Measurements from ENCODE around the gene KDM7A.

Gene KDM7A, protein sequence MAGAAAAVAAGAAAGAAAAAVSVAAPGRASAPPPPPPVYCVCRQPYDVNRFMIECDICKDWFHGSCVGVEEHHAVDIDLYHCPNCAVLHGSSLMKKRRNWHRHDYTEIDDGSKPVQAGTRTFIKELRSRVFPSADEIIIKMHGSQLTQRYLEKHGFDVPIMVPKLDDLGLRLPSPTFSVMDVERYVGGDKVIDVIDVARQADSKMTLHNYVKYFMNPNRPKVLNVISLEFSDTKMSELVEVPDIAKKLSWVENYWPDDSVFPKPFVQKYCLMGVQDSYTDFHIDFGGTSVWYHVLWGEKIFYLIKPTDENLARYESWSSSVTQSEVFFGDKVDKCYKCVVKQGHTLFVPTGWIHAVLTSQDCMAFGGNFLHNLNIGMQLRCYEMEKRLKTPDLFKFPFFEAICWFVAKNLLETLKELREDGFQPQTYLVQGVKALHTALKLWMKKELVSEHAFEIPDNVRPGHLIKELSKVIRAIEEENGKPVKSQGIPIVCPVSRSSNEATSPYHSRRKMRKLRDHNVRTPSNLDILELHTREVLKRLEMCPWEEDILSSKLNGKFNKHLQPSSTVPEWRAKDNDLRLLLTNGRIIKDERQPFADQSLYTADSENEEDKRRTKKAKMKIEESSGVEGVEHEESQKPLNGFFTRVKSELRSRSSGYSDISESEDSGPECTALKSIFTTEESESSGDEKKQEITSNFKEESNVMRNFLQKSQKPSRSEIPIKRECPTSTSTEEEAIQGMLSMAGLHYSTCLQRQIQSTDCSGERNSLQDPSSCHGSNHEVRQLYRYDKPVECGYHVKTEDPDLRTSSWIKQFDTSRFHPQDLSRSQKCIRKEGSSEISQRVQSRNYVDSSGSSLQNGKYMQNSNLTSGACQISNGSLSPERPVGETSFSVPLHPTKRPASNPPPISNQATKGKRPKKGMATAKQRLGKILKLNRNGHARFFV

GRCh38 chr7:140176811-140177702 is at the start of gene KDM7A:
Gene KDM7A, minus strand, starts transcription at chr7:140176983. Its CDS starts 46 bp downstream, at chr7:140176937.
- DNase-seq, result peak; percentile 92

GRCh38 chr7:140225562-140226249 is 48.9 kb upstream of the KDM7A start:
- in situ Hi-C loops (cut with MboI; ENCODE audit: low pct_unique_long_range_greater_than_20kb, low sequenced_read_pairs), result no loop called here
- no peak for DNase-seq

More at GRCh38 chr7:140176811-140177702, at the start of gene KDM7A:
- in situ Hi-C loops (cut with MboI; ENCODE audit: low pct_unique_long_range_greater_than_20kb, low sequenced_read_pairs), result no loop called here

GRCh38 chr7:140223515-140224221 is 46.9 kb upstream of the KDM7A start:
- no peak for DNase-seq
- in situ Hi-C loops (cut with MboI; ENCODE audit: low pct_unique_long_range_greater_than_20kb, low sequenced_read_pairs), result no loop called here

- no peak for DNase-seq
- in situ Hi-C loops (cut with MboI; ENCODE audit: low pct_unique_long_range_greater_than_20kb, low sequenced_read_pairs), result no loop called here
Observed at GRCh38 chr7:140222814-140223213, 46.0 kb upstream of the KDM7A start.

DNA sequence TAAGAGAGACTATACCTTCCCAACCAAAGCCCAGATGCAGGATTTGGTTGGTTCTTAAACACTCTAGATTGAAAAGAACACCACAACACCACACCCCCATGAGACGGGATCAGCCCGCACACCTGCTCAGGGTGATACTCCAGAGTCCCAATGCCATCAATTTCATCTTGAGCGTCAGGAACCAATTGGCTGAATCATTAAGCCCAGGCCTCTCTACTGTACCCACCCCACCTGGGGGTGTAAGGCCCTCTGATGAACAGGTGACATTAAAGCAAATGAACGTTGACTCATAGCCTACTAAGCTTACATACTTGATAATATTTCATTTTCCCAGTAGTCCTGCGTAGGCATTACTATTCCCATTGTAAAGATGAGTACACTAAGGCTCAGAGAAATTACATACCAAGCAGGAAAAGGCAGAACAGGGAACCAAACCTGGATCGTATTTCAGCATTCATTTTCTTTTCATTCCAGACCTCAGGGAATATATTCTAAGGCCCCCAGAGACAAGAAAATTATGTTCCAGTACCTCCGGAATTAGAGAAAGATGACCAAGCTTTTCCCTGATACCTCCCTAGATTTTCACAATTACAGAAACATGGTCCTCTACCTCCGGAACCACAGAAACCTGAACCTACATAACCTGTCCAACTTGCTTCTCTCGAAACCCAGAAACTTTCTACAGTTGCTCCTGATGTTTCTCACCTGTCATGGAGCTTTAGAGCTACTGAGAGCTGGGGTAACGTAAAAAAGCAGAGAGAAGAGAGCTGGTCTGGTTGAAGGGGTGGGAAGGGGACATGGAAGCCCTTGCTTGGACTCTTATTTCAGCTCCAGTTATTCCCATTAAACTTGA is 43.1 kb upstream of the KDM7A start:
- in situ Hi-C loops (cut with MboI; ENCODE audit: low pct_unique_long_range_greater_than_20kb, low sequenced_read_pairs), result no loop called here
- DNase-seq, result no peak

- in situ Hi-C loops (cut with MboI; ENCODE audit: low pct_unique_long_range_greater_than_20kb, low sequenced_read_pairs), result no loop called here
- no peak for DNase-seq
Observed at GRCh38 chr7:140218656-140219055, 41.9 kb upstream of the KDM7A start.

DNA sequence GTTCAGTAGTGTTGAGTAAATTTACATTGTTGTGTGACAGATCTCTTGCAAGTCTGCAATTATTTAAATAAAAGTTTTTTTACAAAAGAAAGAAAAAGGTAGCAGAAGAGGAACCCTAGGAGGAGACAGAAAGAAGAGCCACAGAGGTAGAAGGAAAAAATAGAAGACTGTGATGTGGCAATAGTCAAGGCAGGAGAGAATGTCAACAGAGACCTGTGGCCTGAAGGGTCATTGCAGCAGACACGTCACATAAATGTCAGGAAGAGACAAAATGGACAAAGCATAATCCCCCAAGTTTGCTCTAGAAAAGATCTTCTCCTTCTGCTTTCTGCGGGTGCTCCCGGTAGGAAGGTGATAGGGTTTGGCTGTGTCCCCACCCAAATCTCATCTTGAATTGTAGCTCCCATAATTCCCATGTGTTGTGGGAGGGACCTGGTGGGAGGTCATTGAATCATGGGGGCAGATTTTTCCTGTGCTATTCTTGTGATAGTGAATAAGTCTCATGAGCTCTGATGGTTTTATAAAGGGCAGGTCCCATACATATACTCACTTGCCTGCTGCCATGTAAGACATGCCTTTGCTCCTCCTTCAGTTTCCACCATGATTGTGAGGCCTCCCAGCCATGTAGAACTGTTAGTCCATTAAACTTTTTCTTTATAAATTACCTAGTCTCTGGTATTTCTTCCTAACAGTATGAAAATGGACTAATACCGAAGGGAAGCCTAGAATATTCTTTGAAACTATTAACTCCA is 41.1 kb upstream of the KDM7A start:
- DNase-seq, result no peak
- in situ Hi-C loops (cut with MboI; ENCODE audit: low pct_unique_long_range_greater_than_20kb, low sequenced_read_pairs), result no loop called here

GRCh38 chr7:140215281-140215680 is 38.5 kb upstream of the KDM7A start:
- DNase-seq, result no peak
- in situ Hi-C loops (cut with MboI; ENCODE audit: low pct_unique_long_range_greater_than_20kb, low sequenced_read_pairs), result no loop called here

DNA sequence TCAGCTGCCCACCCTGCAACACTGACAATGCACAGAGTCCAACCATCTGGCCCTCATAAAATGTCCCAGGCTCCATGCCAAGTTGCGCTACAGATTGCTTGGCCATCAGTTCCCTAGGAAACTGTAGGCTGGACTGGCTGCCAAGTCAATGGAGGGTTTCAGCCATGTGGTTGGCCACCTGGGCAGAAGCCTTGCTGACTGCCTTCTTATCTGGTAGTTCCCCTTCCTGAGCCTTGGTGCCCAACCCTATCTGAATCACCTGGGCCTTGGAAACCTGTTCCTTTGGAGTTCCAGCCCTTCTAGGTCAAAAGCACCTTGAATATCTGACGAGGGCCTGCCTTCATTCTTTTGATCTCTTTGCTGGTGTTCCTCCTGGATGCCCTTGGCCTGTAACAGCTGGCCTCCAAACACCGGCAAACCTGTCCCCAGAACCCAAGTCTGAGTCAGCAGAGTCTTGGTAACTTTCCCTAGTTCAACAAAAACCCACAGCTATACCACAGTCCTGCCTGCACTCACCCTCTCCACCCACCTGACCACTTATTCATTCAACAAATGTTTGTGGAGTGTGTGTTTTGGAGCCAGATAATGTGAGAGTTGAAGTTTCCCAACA is 37.4 kb upstream of the KDM7A start:
- in situ Hi-C loops (cut with MboI; ENCODE audit: low pct_unique_long_range_greater_than_20kb, low sequenced_read_pairs), result no loop called here
- no peak for DNase-seq

DNA sequence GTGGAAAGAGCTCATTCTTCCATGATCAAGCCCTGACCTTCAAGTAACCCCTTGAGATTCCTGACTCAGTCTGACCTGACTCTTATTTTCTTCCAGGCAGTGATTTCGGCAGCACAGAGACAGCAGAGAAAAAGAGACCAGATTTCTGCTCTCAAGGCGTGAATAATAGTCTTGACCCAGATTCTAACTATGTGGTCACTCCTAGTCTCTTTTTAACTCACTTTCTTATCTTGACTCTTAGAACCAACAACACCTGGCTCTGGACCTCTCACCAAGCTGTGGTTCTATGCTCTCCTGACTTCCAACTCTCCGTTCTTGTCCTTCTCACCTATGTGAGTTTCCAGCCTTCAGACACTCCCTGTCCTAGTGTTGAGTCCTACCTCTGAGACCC is 36.9 kb upstream of the KDM7A start:
- no peak for DNase-seq
- in situ Hi-C loops (cut with MboI; ENCODE audit: low pct_unique_long_range_greater_than_20kb, low sequenced_read_pairs), result no loop called here

- no peak for DNase-seq
- in situ Hi-C loops (cut with MboI; ENCODE audit: low pct_unique_long_range_greater_than_20kb, low sequenced_read_pairs), result no loop called here
Observed at GRCh38 chr7:140212100-140212881, 35.5 kb upstream of the KDM7A start.

DNA sequence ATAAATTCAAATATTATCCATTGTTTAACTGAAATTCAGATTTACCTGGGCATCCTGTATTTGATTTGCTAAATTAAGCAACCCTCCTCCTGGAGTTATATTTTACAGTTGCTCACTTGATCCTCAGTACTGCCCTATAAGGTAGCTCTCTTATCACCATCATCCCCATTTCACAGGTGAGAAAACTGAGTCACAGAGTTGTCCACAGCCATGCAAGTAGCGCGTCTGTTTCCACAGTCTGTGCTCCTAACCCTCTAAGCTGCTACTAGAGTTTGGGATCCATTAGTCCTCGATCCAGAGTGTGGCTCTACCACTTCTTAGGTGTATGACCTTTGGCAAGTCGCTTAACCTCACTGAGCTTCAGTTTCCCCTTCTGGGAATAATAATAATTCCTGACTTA is 34.9 kb upstream of the KDM7A start:
- in situ Hi-C loops (cut with MboI; ENCODE audit: low pct_unique_long_range_greater_than_20kb, low sequenced_read_pairs), result no loop called here
- DNase-seq, result no peak

DNA sequence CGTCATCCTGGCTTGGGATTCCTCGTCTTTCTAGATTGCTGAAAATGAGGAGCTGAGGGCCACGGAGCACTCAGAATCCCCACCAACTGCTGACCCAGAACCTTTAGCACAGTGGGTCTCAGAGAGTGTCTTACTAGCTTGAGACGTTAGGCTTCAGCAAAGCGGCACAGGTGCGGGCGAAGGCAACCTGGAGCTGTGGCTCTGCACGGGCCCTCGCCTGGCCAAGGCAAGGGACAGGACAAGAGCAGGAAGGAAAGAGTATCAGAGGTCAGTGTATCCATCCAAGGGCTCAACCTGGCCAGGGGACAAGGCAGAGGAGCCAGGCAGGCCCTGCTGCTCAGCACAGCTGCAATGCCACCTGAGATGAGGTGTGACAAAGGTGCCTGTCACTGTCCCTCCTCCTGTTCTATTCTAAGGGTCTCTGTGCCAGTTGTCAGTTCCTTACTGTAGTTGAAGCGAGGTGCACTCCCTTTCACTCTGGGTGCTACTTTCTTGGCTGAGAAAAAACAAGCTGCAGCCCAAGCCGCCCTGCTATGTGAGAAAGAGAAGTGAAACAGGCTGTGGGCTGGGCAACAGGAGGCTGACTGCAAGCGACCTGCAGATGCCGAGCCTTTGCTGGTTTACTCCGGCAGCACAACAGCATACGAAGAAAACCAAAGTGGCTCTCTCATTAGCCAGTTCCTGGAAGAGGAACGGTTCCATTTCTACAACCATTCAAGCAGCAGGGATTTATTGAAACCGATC is 33.3 kb upstream of the KDM7A start:
- peak; percentile 52 for DNase-seq
- in situ Hi-C loops (cut with MboI; ENCODE audit: low pct_unique_long_range_greater_than_20kb, low sequenced_read_pairs), result no loop called here

DNA sequence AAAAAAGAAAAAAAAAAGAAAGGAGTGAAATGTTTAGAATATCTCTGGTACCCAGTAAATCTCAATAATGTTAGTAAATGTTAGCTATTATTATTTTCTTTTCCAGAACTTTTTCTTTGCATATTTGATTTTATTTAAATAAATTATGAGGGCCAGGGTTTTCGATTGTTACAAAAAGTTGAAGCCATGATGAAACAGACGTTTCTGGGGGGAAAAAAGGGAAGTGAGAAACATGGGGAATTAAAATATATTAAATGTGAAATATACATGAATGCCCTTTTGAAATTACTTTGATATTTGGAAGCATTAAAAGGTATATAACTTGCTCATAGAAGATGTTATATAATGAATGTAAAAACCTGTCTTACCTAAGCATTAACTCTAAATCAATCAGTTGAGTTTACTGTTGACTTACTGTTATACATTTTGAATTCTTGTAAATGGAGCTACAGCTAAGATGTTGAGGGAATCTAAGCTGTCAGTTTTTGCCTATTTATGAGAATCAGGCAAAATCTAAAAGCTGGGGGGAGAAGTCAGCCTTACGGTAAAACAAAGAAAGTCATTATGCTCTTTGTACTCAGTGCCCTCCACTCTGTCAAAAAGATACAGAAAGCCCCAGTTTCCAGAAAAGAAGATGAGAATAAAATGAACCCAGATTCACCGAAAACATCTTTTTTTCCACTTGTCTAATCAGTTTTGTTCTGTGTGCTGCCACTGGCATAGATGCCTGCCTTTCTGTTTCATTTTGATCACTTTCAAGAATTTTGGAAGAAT is 30.0 kb upstream of the KDM7A start:
- in situ Hi-C loops (cut with MboI; ENCODE audit: low pct_unique_long_range_greater_than_20kb, low sequenced_read_pairs), result no loop called here
- no peak for DNase-seq

All from KBM-7 (cell line).